Common myeloid progenitor, CD34-positive (primary cell): ENCODE data around the gene C6orf132. TPM values are rescaled to one million over a fixed set of nuclear protein-coding genes. Genes with fewer than 3 reads are reported as not detected.

ENCODE experiments used
- CTCF ChIA-PET: fragments of 350-600 bp; sonication (Branson Sonifier 250); formaldehyde crosslinking; loops from one replicate; lab custom pipeline; 2021; ENCODE audit warnings: antibody characterized with exemption; lab: Charles Lee
- POLR2A ChIA-PET: fragments of 350-600 bp; sonication (Branson Sonifier 250); formaldehyde crosslinking; loops from one replicate; lab custom pipeline; 2021; ENCODE audit warnings: antibody characterized with exemption; lab: Charles Lee
- DNase-seq, 3 donors: peaks; one replicate each; pipeline versions ENCODE4 v3.0.0 to v3.0.0-alpha.2; 2013
- H3K27ac ChIP-seq, 2 experiments: 1 replicate in 1 of 2; 2 replicates in 1 of 2; pipeline ENCODE4 v1.7.0; 2013; ENCODE audit warnings: inconsistent platforms in 2 of 2, low read length in 2 of 2, mild to moderate bottlenecking in 2 of 2, low read depth in 1 of 2, moderate library complexity in 1 of 2; ENCODE audit not compliant: severe bottlenecking in 2 of 2, insufficient read depth in 1 of 2, poor library complexity in 1 of 2
- H3K27me3 ChIP-seq, 5 experiments: replicated peaks in 2 of 5; 1 replicate in 3 of 5; 2 replicates in 2 of 5; pipeline versions ENCODE4 v1.6.1 to v1.7.0; 2013; ENCODE audit warnings: low read length in 4 of 5, mild to moderate bottlenecking in 2 of 5, moderate library complexity in 2 of 5, inconsistent platforms in 1 of 5; ENCODE audit not compliant: insufficient read depth in 5 of 5, control insufficient read depth in 4 of 5
- H3K36me3 ChIP-seq, 4 experiments: 1 replicate in 2 of 4; 2 replicates in 2 of 4; pipeline versions ENCODE4 v1.6.1 to v1.7.0; 2013; ENCODE audit warnings: low read length in 3 of 4, control low read depth in 1 of 4, mild to moderate bottlenecking in 1 of 4; ENCODE audit not compliant: control insufficient read depth in 4 of 4, insufficient read depth in 4 of 4
- H3K4me1 ChIP-seq, 4 experiments: 1 replicate in 3 of 4; 2 replicates in 1 of 4; pipeline versions ENCODE4 v1.6.1 to v1.7.1; 2013; ENCODE audit warnings: low read length in 3 of 4, mild to moderate bottlenecking in 3 of 4, control low read depth in 1 of 4, inconsistent platforms in 1 of 4, moderate library complexity in 1 of 4; ENCODE audit not compliant: control insufficient read depth in 4 of 4, insufficient read depth in 4 of 4; ENCODE audit errors: control extremely low read depth in 1 of 4
- H3K4me3 ChIP-seq, 7 experiments: 1 replicate in 4 of 7; 2 replicates in 3 of 7; pipeline versions ENCODE4 v1.5.1 to v1.7.0; 2013; ENCODE audit warnings: mild to moderate bottlenecking in 7 of 7, low read length in 6 of 7, moderate library complexity in 6 of 7, inconsistent platforms in 2 of 7, low read depth in 2 of 7, control low read depth in 1 of 7; ENCODE audit not compliant: insufficient read depth in 4 of 7, control insufficient read depth in 1 of 7; ENCODE audit errors: extremely low read depth in 1 of 7
- H3K9me3 ChIP-seq, 5 experiments: 1 replicate in 4 of 5; 2 replicates in 1 of 5; pipeline versions ENCODE4 v1.6.1 to v1.7.1; 2013; ENCODE audit warnings: low read length in 4 of 5, mild to moderate bottlenecking in 2 of 5, inconsistent platforms in 1 of 5, low read depth in 1 of 5, moderate library complexity in 1 of 5; ENCODE audit not compliant: control insufficient read depth in 4 of 5, insufficient read depth in 2 of 5; ENCODE audit errors: control extremely low read depth in 1 of 5
- WGBS: methylation state at CpG from one replicate; pipeline ENCODE4 v1.1.5; 2013; ENCODE audit not compliant: insufficient coverage; 5-methylcytosine and 5-hydroxymethylcytosine counted together
- polyA plus RNA-seq: library from polyadenylated mRNA; unstranded; fragments of 120-200 nt; gene quantifications from one replicate; pipeline ENCODE4 v1.2.1, GENCODE V29; 2013

C6orf132 gene
- polyA plus RNA-seq, result 0.18 TPM

GRCh38 chr6:42142118-42142835 lies at the start of gene C6orf132:
TSS of gene C6orf132 (minus strand) at chr6:42142620. CDS start at chr6:42142444, 176 bp downstream.
- Histone ChIP-seq H3K9me3 (no peaks in the 10 kb centered on the region), H3K36me3 (no peaks in the 10 kb centered on the region), H3K27me3 (peaks cover 0 to 26% (median 11%) of the 10 kb centered on the region in 5 experiments), H3K27ac (no peak within 1 kb of the TSS), H3K4me3 (peak within 1 kb of the TSS; percentile 23 to 79 (median 62)), H3K4me1 (peaks cover 0 to 28% (median 23%) of the 10 kb centered on the region in 4 experiments)
- CTCF ChIA-PET, result interaction anchor here (0.9 kb wide), 1 partner anchor 21 kb away, joined by 3 read pairs; no protein-coding TSS in a partner anchor
- POLR2A ChIA-PET, result interaction anchor here (0.8 kb wide), 1 partner anchor 45 kb away, joined by 12 read pairs; no protein-coding TSS in a partner anchor
- DNase-seq, result peak in 2 of 3 donors; percentile 17 to 28
- 2% methylated on average over 41 of the region's 60 CpGs for WGBS

GRCh38 chr6:42190554-42191183 lies 48.2 kb upstream of the C6orf132 start:
- no peaks in the 10 kb centered on the region for H3K9me3 ChIP-seq
- H3K27ac ChIP-seq, result no peak overlapping the region
- WGBS, result 91% methylated on average over 5 of the region's 5 CpGs
- no peaks in the 10 kb centered on the region for H3K27me3 ChIP-seq
- no peak overlapping the region for H3K4me3 ChIP-seq
- ChIA-PET POLR2A (no interaction called here), CTCF (no interaction called here)
- no peaks in the 10 kb centered on the region for H3K4me1 ChIP-seq
- H3K36me3 ChIP-seq, result peaks cover 0 to 2% (median 0%) of the 10 kb centered on the region in 4 experiments
- no peak for DNase-seq

- DNase-seq, result no peak
- 91% methylated on average over 6 of the region's 6 CpGs for WGBS
- Histone ChIP-seq H3K4me1 (no peaks in the 10 kb centered on the region), H3K36me3 (peaks cover 0 to 2% (median 0%) of the 10 kb centered on the region in 4 experiments), H3K27me3 (no peaks in the 10 kb centered on the region), H3K9me3 (no peaks in the 10 kb centered on the region), H3K4me3 (no peak overlapping the region), H3K27ac (no peak overlapping the region)
- POLR2A ChIA-PET, result no interaction called here
- CTCF ChIA-PET, result interaction anchor here (1.1 to 1.7 kb wide), 3 partner anchors 20 to 32 kb away, joined by 3 to 4 read pairs (median 3); no protein-coding TSS in a partner anchor
These were observed 46.0 kb upstream of the C6orf132 start for GRCh38 chr6:42188406-42188805.

GRCh38 chr6:42185597-42185996 lies 43.2 kb upstream of the C6orf132 start:
- CTCF ChIA-PET, result interaction anchor here (0.6 to 1.8 kb wide), 3 partner anchors 14 to 29 kb away, joined by 3 to 4 read pairs (median 4); no protein-coding TSS in a partner anchor
- Histone ChIP-seq H3K36me3 (no peaks in the 10 kb centered on the region), H3K27ac (no peak overlapping the region), H3K4me3 (no peak overlapping the region), H3K4me1 (no peaks in the 10 kb centered on the region), H3K9me3 (no peaks in the 10 kb centered on the region), H3K27me3 (no peaks in the 10 kb centered on the region)
- DNase-seq, result no peak
- POLR2A ChIA-PET, result no interaction called here
- WGBS, result 96% methylated on average over 10 of the region's 10 CpGs

GRCh38 chr6:42184475-42184874 lies 42.1 kb upstream of the C6orf132 start:
- no peak for DNase-seq
- Histone ChIP-seq H3K4me1 (no peaks in the 10 kb centered on the region), H3K36me3 (no peaks in the 10 kb centered on the region), H3K27me3 (no peaks in the 10 kb centered on the region), H3K9me3 (no peaks in the 10 kb centered on the region), H3K4me3 (no peak overlapping the region), H3K27ac (no peak overlapping the region)
- WGBS, result 90% methylated on average over 2 of the region's 4 CpGs
- ChIA-PET POLR2A (no interaction called here), CTCF (interaction anchor here (1.2 kb wide), 1 partner anchor 16 kb away, joined by 4 read pairs; no protein-coding TSS in a partner anchor)

- ChIA-PET CTCF (interaction anchor here (0.6 to 1.2 kb wide), 2 partner anchors 45 to 366 kb away, joined by 3 read pairs; no protein-coding TSS in a partner anchor), POLR2A (no interaction called here)
- no peak overlapping the region for H3K4me3 ChIP-seq
- H3K9me3 ChIP-seq, result no peaks in the 10 kb centered on the region
- no peaks in the 10 kb centered on the region for H3K36me3 ChIP-seq
- no peak for DNase-seq
- 93% methylated on average over 3 of the region's 5 CpGs for WGBS
- peaks cover 0 to 5% (median 0%) of the 10 kb centered on the region in 5 experiments for H3K27me3 ChIP-seq
- peaks cover 0 to 9% (median 6%) of the 10 kb centered on the region in 4 experiments for H3K4me1 ChIP-seq
- no peak overlapping the region for H3K27ac ChIP-seq
These were observed 39.7 kb upstream of the C6orf132 start for GRCh38 chr6:42182101-42182500.
